H9 (cell line): ENCODE data around the gene PREX1. TPM values are rescaled to one million over a fixed set of nuclear protein-coding genes. Genes with fewer than 3 reads are reported as not detected.

Source experiments
- DNase-seq: peaks from one replicate; pipeline ENCODE4 v3.0.0-alpha.2; 2017
- H2AFZ ChIP-seq: one replicate; pipeline ENCODE4 v1.6.1; 2013; ENCODE audit warnings: mild to moderate bottlenecking, low read length, control low read depth, moderate library complexity
- H2AK5ac ChIP-seq: 2 replicates; pipeline ENCODE4 v1.6.1; 2013; ENCODE audit warnings: low read length, control low read depth, mixed read lengths; ENCODE audit not compliant: insufficient read length
- H2BK120ac ChIP-seq: one replicate; pipeline ENCODE4 v1.6.1; 2013; ENCODE audit warnings: low read depth, mild to moderate bottlenecking, low read length, control low read depth, inconsistent platforms; ENCODE audit not compliant: poor library complexity, severe bottlenecking
- H2BK12ac ChIP-seq: 2 replicates; pipeline ENCODE4 v1.6.1; 2013; ENCODE audit warnings: low read length, control low read depth, mixed read lengths, low read depth; ENCODE audit not compliant: insufficient read length
- H2BK15ac ChIP-seq: 2 replicates; pipeline ENCODE4 v1.6.1; 2013; ENCODE audit warnings: low read depth, low read length, control low read depth
- H2BK20ac ChIP-seq: one replicate; pipeline ENCODE4 v1.6.1; 2013; ENCODE audit warnings: low read depth, mild to moderate bottlenecking, low read length, control low read depth, inconsistent platforms; ENCODE audit not compliant: poor library complexity, severe bottlenecking
- H2BK5ac ChIP-seq: 2 replicates; pipeline ENCODE4 v1.6.1; 2013; ENCODE audit warnings: low read length, control low read depth, mixed read lengths; ENCODE audit not compliant: insufficient read length
- H3K14ac ChIP-seq: 2 replicates; pipeline ENCODE4 v1.6.1; 2013; ENCODE audit warnings: low read length, control low read depth; ENCODE audit not compliant: insufficient read depth
- H3K18ac ChIP-seq: 2 replicates; pipeline ENCODE4 v1.6.1; 2013; ENCODE audit warnings: low read depth, mild to moderate bottlenecking, mixed read lengths, low read length, control low read depth; ENCODE audit not compliant: insufficient read length
- H3K23ac ChIP-seq: 2 replicates; pipeline ENCODE4 v1.6.1; 2013; ENCODE audit warnings: low read length, control low read depth, mixed read lengths, low read depth; ENCODE audit not compliant: insufficient read length
- H3K23me2 ChIP-seq: 2 replicates; pipeline ENCODE4 v1.6.1; 2013; ENCODE audit warnings: low read depth, mild to moderate bottlenecking, mixed read lengths, low read length, control low read depth; ENCODE audit not compliant: insufficient read length, poor library complexity, severe bottlenecking
- H3K27ac ChIP-seq: 2 replicates; pipeline ENCODE4 v1.5.1; 2013; ENCODE audit warnings: low read length, control low read depth, mixed read lengths, low read depth; ENCODE audit not compliant: insufficient read length
- H3K27me3 ChIP-seq: 2 replicates; pipeline ENCODE4 v1.6.1; 2013; ENCODE audit warnings: low read length, control low read depth, inconsistent platforms; ENCODE audit not compliant: insufficient read depth
- H3K4ac ChIP-seq: 2 replicates; pipeline ENCODE4 v1.6.1; 2013; ENCODE audit warnings: low read depth, mild to moderate bottlenecking, control low read depth, inconsistent platforms, low read length, moderate library complexity
- H3K4me1 ChIP-seq: 2 replicates; pipeline ENCODE4 v1.6.1; 2013; ENCODE audit warnings: low read length, control low read depth, inconsistent platforms; ENCODE audit not compliant: insufficient read depth
- H3K4me2 ChIP-seq: 2 replicates; pipeline ENCODE4 v1.6.1; 2013; ENCODE audit warnings: low read length, control low read depth, mixed read lengths; ENCODE audit not compliant: insufficient read length, insufficient read depth
- H3K56ac ChIP-seq: 2 replicates; pipeline ENCODE4 v1.6.1; 2013; ENCODE audit warnings: low read depth, mild to moderate bottlenecking, mixed read lengths, low read length, control low read depth; ENCODE audit not compliant: insufficient read length
- H3K79me1 ChIP-seq: 2 replicates; pipeline ENCODE4 v1.6.1; 2013; ENCODE audit warnings: low read depth, mild to moderate bottlenecking, moderate library complexity, low read length, control low read depth, inconsistent platforms; ENCODE audit not compliant: insufficient read depth, poor library complexity, severe bottlenecking
- H3K79me2 ChIP-seq: 2 replicates; pipeline ENCODE4 v1.6.1; 2013; ENCODE audit warnings: low read length, control low read depth, inconsistent platforms; ENCODE audit not compliant: insufficient read depth
- H3K9ac ChIP-seq: 2 replicates; pipeline ENCODE4 v1.6.1; 2013; ENCODE audit warnings: low read length, control low read depth, mixed read lengths; ENCODE audit not compliant: insufficient read length; ENCODE audit errors: extremely low read depth
- H3K9me3 ChIP-seq: one replicate; pipeline ENCODE4 v1.6.1; 2013; ENCODE audit warnings: low read depth, low read length, inconsistent platforms; ENCODE audit not compliant: control insufficient read depth
- H3T11ph ChIP-seq: one replicate; pipeline ENCODE4 v1.6.1; 2013; ENCODE audit warnings: mild to moderate bottlenecking, low read length, control low read depth, inconsistent platforms
- H4K20me1 ChIP-seq: one replicate; pipeline ENCODE4 v1.6.1; 2013; ENCODE audit not compliant: control insufficient read depth, insufficient read length, insufficient read depth
- H4K5ac ChIP-seq: 2 replicates; pipeline ENCODE4 v1.6.1; 2013; ENCODE audit warnings: low read depth, mild to moderate bottlenecking, mixed read lengths, low read length, control low read depth; ENCODE audit not compliant: insufficient read length
- H4K8ac ChIP-seq: replicated peaks from 2 replicates; pipeline ENCODE4 v1.6.1; 2013; ENCODE audit warnings: low read length, control low read depth, mixed read lengths, low read depth; ENCODE audit not compliant: insufficient read length
- H4K91ac ChIP-seq: 2 replicates; pipeline ENCODE4 v1.6.1; 2013; ENCODE audit warnings: low read depth, mild to moderate bottlenecking, moderate library complexity, mixed read lengths, low read length, control low read depth; ENCODE audit not compliant: insufficient read length
- H3K27ac Mint-ChIP-seq, 3 experiments: 2 replicates in 2 of 3; 3 replicates in 1 of 3; pipeline ENCODE4 v1.8.0; 2020 to 2021; ENCODE audit warnings: mixed read lengths in 3 of 3, mild to moderate bottlenecking in 1 of 3, moderate library complexity in 1 of 3
- H3K27me3 Mint-ChIP-seq: 2 replicates; pipeline ENCODE4 v1.8.0; 2021; ENCODE audit warnings: low read depth, mild to moderate bottlenecking, moderate library complexity, mixed read lengths
- H3K36me3 Mint-ChIP-seq, 3 experiments: 2 replicates in 2 of 3; 3 replicates in 1 of 3; pipeline ENCODE4 v1.8.0; 2020 to 2021; ENCODE audit warnings: low read depth in 3 of 3, mixed read lengths in 3 of 3; ENCODE audit not compliant: insufficient read depth in 1 of 3
- H3K4me1 Mint-ChIP-seq, 2 experiments: 2 replicates each; pipeline ENCODE4 v1.8.0; 2020; ENCODE audit warnings: mixed read lengths in 2 of 2
- H3K4me3 Mint-ChIP-seq, 2 experiments: 2 replicates in 1 of 2; 3 replicates in 1 of 2; pipeline ENCODE4 v1.8.0; 2020 to 2021; ENCODE audit warnings: mild to moderate bottlenecking in 2 of 2, mixed read lengths in 2 of 2, moderate library complexity in 1 of 2
- H3K9me3 Mint-ChIP-seq, 2 experiments: 2 replicates in 1 of 2; 3 replicates in 1 of 2; pipeline ENCODE4 v1.8.0; 2020; ENCODE audit warnings: mild to moderate bottlenecking in 2 of 2, mixed read lengths in 2 of 2, moderate library complexity in 1 of 2
- WGBS: extraction: QIAGEN DNeasy Blood & Tissue Kit; methylation state at CpG from one replicate; pipeline ENCODE4 v1.1.7; 2013; ENCODE audit warnings: missing lambda C conversion rate, low lambda C conversion rate, mixed read lengths; ENCODE audit not compliant: insufficient read length; ENCODE audit errors: extremely low coverage; 5-methylcytosine and 5-hydroxymethylcytosine counted together
- total RNA-seq: library from RNA; stranded (reverse); gene quantifications from 2 replicates; pipeline ENCODE4 v1.2.1, GENCODE V29; 2021
- TF ChIP-seq, protein P1 (sequence below): fragments of 200-600 bp; sonication (generic); conservative IDR thresholded peaks from 3 replicates; pipeline ENCODE4 v1.8.0; 2021; ENCODE audit warnings: antibody characterized with exemption, mild to moderate bottlenecking

The PREX1 gene
- total RNA-seq, 1 experiment from 2014 or later: 6.6 TPM

DNA sequence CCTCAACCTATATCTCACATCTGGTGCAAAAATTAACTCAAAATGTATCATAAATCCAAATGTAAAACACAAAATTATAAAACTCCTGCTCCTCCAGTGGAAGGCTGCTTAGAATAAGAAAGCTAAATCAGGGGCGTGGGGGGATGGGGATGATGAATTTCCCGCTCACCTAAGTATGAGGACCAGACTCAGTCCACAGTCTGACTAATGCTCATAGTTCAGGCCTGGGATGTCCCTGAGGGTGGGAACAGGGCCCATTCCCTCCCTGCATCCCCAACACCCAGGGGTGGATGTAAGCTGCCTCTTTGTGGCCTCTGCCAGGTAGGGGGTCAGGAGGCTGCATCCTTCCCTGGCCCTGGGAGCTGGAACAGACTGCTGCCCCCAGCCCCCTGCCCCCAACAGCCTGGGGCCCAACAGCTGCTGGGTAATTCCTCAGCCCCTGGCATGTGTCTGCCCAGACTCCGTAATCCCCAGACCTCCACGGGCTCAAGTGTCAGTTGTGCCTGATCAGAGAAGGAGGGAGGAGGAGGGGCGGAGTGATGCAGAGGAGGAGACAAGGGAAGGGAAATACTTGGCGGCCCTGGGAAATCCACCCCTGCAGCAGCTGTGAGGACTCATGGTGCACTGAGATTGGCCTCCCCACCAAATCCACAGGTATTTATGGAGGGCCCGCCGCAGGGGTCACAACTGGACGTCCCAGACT, 224.5 kb downstream of the PREX1 start:
- Histone ChIP-seq H3K79me1 (no peaks in the 10 kb centered on the region), H2BK120ac (no peak overlapping the region), H3K4ac (no peak overlapping the region), H3K4me2 (no peak overlapping the region), H4K91ac (no peak overlapping the region), H4K8ac (no peak overlapping the region), H3K9ac (no peak overlapping the region), H2AFZ (no peak overlapping the region), H3T11ph (no peak overlapping the region), H4K20me1 (no peaks in the 10 kb centered on the region), H3K4me1 (no peaks in the 10 kb centered on the region; the same call in 1 of the 2 replicates), H3K23ac (no peak overlapping the region), H2BK15ac (no peak overlapping the region), H4K5ac (no peak overlapping the region), H3K18ac (no peak overlapping the region), H3K27ac (no peak overlapping the region), H3K14ac (no peak overlapping the region), H2AK5ac (no peak overlapping the region), H2BK20ac (no peak overlapping the region), H3K56ac (no peak overlapping the region), H2BK5ac (no peak overlapping the region), H3K23me2 (no peaks in the 10 kb centered on the region), H3K27me3 (no peaks in the 10 kb centered on the region), H2BK12ac (no peak overlapping the region), H3K9me3 (no peaks in the 10 kb centered on the region), H3K79me2 (no peaks in the 10 kb centered on the region)
- Mint-ChIP-seq H3K4me1 (peaks cover 6 to 18% of the 10 kb centered on the region in 2 experiments; a peak in 3 of 4 replicates), H3K27me3 (no peaks in the 10 kb centered on the region; the same call in 1 of the 2 replicates), H3K9me3 (no peaks in the 10 kb centered on the region; a peak in 1 of 5 replicates), H3K27ac (no peak overlapping the region), H3K36me3 (no peaks in the 10 kb centered on the region; a peak in 1 of 7 replicates), H3K4me3 (no peak overlapping the region)
- no CpG with 5 or more reads among the region's 9 CpGs for WGBS
- TF ChIP-seq, protein P1, sequence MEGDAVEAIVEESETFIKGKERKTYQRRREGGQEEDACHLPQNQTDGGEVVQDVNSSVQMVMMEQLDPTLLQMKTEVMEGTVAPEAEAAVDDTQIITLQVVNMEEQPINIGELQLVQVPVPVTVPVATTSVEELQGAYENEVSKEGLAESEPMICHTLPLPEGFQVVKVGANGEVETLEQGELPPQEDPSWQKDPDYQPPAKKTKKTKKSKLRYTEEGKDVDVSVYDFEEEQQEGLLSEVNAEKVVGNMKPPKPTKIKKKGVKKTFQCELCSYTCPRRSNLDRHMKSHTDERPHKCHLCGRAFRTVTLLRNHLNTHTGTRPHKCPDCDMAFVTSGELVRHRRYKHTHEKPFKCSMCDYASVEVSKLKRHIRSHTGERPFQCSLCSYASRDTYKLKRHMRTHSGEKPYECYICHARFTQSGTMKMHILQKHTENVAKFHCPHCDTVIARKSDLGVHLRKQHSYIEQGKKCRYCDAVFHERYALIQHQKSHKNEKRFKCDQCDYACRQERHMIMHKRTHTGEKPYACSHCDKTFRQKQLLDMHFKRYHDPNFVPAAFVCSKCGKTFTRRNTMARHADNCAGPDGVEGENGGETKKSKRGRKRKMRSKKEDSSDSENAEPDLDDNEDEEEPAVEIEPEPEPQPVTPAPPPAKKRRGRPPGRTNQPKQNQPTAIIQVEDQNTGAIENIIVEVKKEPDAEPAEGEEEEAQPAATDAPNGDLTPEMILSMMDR: no peak
- DNase-seq: peak; percentile 63
